Caco-2 (cell line): ENCODE results near the gene EXOSC2. TPM values are rescaled to one million over a fixed set of nuclear protein-coding genes. Genes with fewer than 3 reads are reported as not detected.

Experiments used
- BruUV-seq: library from RNA; stranded (reverse); fragments of 400-500 nt; replicated peaks from 2 replicates; lab custom pipeline; 2021; lab: Mats Ljungman, UMichigan
- CTCF ChIA-PET: fragments of 300-600 bp; sonication (Branson Sonifier 250); formaldehyde crosslinking; loops from one replicate; lab custom pipeline; 2022; ENCODE audit warnings: antibody characterized with exemption; lab: Charles Lee
- POLR2A ChIA-PET: fragments of 300-600 bp; sonication (Branson Sonifier 250); formaldehyde crosslinking; loops from one replicate; lab custom pipeline; 2022; ENCODE audit warnings: antibody characterized with exemption; lab: Charles Lee
- DNase-seq, 2 experiments: peaks; one replicate each; pipeline versions ENCODE4 v3.0.0 to v3.0.0-alpha.2; 2020 to 2022
- H3K27me3 ChIP-seq: replicated peaks from 2 replicates; pipeline ENCODE4 v1.6.0; 2011; ENCODE audit warnings: low read length; ENCODE audit not compliant: control insufficient read depth, insufficient read depth
- H3K36me3 ChIP-seq: 2 replicates; pipeline ENCODE4 v1.5.1; 2011; ENCODE audit warnings: low read length; ENCODE audit not compliant: control insufficient read depth, insufficient read depth
- H3K4me1 ChIP-seq: fragments of 250-450 bp; sonication (Bioruptor Pico); 2 replicates; pipeline ENCODE4 v1.5.1; 2020; ENCODE audit warnings: mild to moderate bottlenecking
- H3K4me3 ChIP-seq: 2 replicates; pipeline ENCODE4 v1.5.1; 2011; ENCODE audit warnings: low read depth, mild to moderate bottlenecking, control low read depth, low read length
- H3K9me3 ChIP-seq: fragments of 250-450 bp; sonication (Bioruptor Pico); 2 replicates; pipeline ENCODE4 v1.5.1; 2020; ENCODE audit warnings: mild to moderate bottlenecking, moderate library complexity
- H3K27ac Mint-ChIP-seq: one replicate; pipeline ENCODE4 v1.8.0; 2022; ENCODE audit warnings: mixed read lengths; ENCODE audit not compliant: unreplicated experiment
- H3K27me3 Mint-ChIP-seq: one replicate; pipeline ENCODE4 v1.8.0; 2022; ENCODE audit warnings: mixed read lengths; ENCODE audit not compliant: insufficient read depth, unreplicated experiment
- H3K36me3 Mint-ChIP-seq: one replicate; pipeline ENCODE4 v1.8.0; 2022; ENCODE audit warnings: mild to moderate bottlenecking, mixed read lengths; ENCODE audit not compliant: insufficient read depth, unreplicated experiment
- H3K4me1 Mint-ChIP-seq: one replicate; pipeline ENCODE4 v1.8.0; 2022; ENCODE audit warnings: low read depth, mixed read lengths; ENCODE audit not compliant: unreplicated experiment
- H3K4me3 Mint-ChIP-seq: one replicate; pipeline ENCODE4 v1.8.0; 2022; ENCODE audit warnings: mild to moderate bottlenecking, moderate library complexity, mixed read lengths; ENCODE audit not compliant: unreplicated experiment
- H3K9me3 Mint-ChIP-seq: one replicate; pipeline ENCODE4 v1.8.0; 2022; ENCODE audit warnings: mixed read lengths; ENCODE audit not compliant: unreplicated experiment
- CTCF ChIP-seq, 2 experiments: fragments of 200-600 bp in 1 of 2; IDR thresholded peaks; 1 replicate in 1 of 2; 2 replicates in 1 of 2; pipeline versions ENCODE4 v1.5.1 to v1.8.0; 2011 to 2022; ENCODE audit warnings: antibody characterized with exemption in 1 of 2, control low read depth in 1 of 2, inconsistent platforms in 1 of 2, low read depth in 1 of 2, low read length in 1 of 2, mild to moderate bottlenecking in 1 of 2, moderate library complexity in 1 of 2; ENCODE audit not compliant: insufficient read depth in 1 of 2, severe bottlenecking in 1 of 2, unreplicated experiment in 1 of 2
- intact Hi-C: fragments of 100-400 bp; cut with micrococcal nuclease; formaldehyde crosslinking; loops from one replicate; pipeline ENCODE4 v1.10.0; 2022; ENCODE audit not compliant: unreplicated experiment
- total RNA-seq: library from RNA; stranded (reverse); gene quantifications from 2 replicates; pipeline ENCODE4 v1.2.3, GENCODE V29; 2022

EXOSC2 gene
- total RNA-seq, 1 experiment from 2014 or later = 59.1 TPM

GRCh38 chr9:130669965-130670364 is 23.6 kb upstream of the EXOSC2 start:
- H3K4me3 ChIP-seq = no peak overlapping the region
- H3K9me3 Mint-ChIP-seq = no peaks in the 10 kb centered on the region
- peaks cover 7% of the 10 kb centered on the region for H3K4me1 Mint-ChIP-seq
- no TSS peak for BruUV-seq
- DNase-seq = no peak
- no peaks in the 10 kb centered on the region for H3K36me3 Mint-ChIP-seq
- ChIA-PET CTCF (no interaction called here), POLR2A (no interaction called here)
- H3K36me3 ChIP-seq = no peaks in the 10 kb centered on the region
- intact Hi-C loops = no loop called here
- no peak overlapping the region for H3K27ac Mint-ChIP-seq
- H3K4me1 ChIP-seq = no peaks in the 10 kb centered on the region
- H3K27me3 Mint-ChIP-seq = peaks cover 8% of the 10 kb centered on the region
- no peak for TF ChIP-seq CTCF (IDR thresholded peaks at IDR 0.05; ENCODE audit: insufficient read depth in 1 of 2, low read depth in 1 of 2, low read length in 1 of 2, severe bottlenecking in 1 of 2, unreplicated experiment in 1 of 2)
- H3K4me3 Mint-ChIP-seq = no peak overlapping the region
- H3K27me3 ChIP-seq = no peaks in the 10 kb centered on the region; the same call in none of the 2 replicates
- H3K9me3 ChIP-seq = no peaks in the 10 kb centered on the region

GRCh38 chr9:130670644-130671043 is 22.9 kb upstream of the EXOSC2 start:
- peaks cover 3% of the 10 kb centered on the region for H3K27me3 Mint-ChIP-seq
- H3K4me1 Mint-ChIP-seq = peaks cover under 1% of the 10 kb centered on the region
- no peak overlapping the region for H3K4me3 Mint-ChIP-seq
- no peaks in the 10 kb centered on the region for H3K9me3 Mint-ChIP-seq
- no TSS peak for BruUV-seq
- POLR2A ChIA-PET = no interaction called here
- Histone ChIP-seq H3K4me1 (no peaks in the 10 kb centered on the region), H3K4me3 (no peak overlapping the region), H3K36me3 (no peaks in the 10 kb centered on the region), H3K9me3 (no peaks in the 10 kb centered on the region), H3K27me3 (no peaks in the 10 kb centered on the region; the same call in none of the 2 replicates)
- CTCF ChIA-PET = no interaction called here
- DNase-seq = no peak
- TF ChIP-seq CTCF (IDR thresholded peaks at IDR 0.05; ENCODE audit: insufficient read depth in 1 of 2, low read depth in 1 of 2, low read length in 1 of 2, severe bottlenecking in 1 of 2, unreplicated experiment in 1 of 2) = no peak
- intact Hi-C loops = no loop called here
- no peak overlapping the region for H3K27ac Mint-ChIP-seq
- H3K36me3 Mint-ChIP-seq = no peaks in the 10 kb centered on the region

- CTCF ChIA-PET = no interaction called here
- no peak overlapping the region for H3K4me3 ChIP-seq
- Mint-ChIP-seq H3K27me3 (peaks cover 3% of the 10 kb centered on the region), H3K36me3 (no peaks in the 10 kb centered on the region), H3K27ac (no peak overlapping the region), H3K9me3 (no peaks in the 10 kb centered on the region), H3K4me1 (no peaks in the 10 kb centered on the region), H3K4me3 (no peak overlapping the region)
- H3K4me1 ChIP-seq = no peaks in the 10 kb centered on the region
- BruUV-seq = no TSS peak
- DNase-seq = no peak
- intact Hi-C loops = no loop called here
- TF ChIP-seq CTCF (IDR thresholded peaks at IDR 0.05; ENCODE audit: insufficient read depth in 1 of 2, low read depth in 1 of 2, low read length in 1 of 2, severe bottlenecking in 1 of 2, unreplicated experiment in 1 of 2) = no peak
- no peaks in the 10 kb centered on the region for H3K9me3 ChIP-seq
- no peaks in the 10 kb centered on the region; the same call in none of the 2 replicates for H3K27me3 ChIP-seq
- H3K36me3 ChIP-seq = no peaks in the 10 kb centered on the region
- POLR2A ChIA-PET = no interaction called here
These were observed 21.1 kb upstream of the EXOSC2 start for GRCh38 chr9:130672466-130672865.
